ENCODE measurements around the gene SORCS1.

The SORCS1 gene

GRCh38 chr10:106959521-106959920, 205.0 kb downstream of the SORCS1 start:
- Histone ChIP-seq H4K20me1 (ENCODE audit: insufficient read depth, low read length) (no peaks in the 10 kb centered on the region), H3K9me2 (replicated peaks; ENCODE audit: insufficient read depth, low read length) (no peaks in the 10 kb centered on the region), H3K4me2 (ENCODE audit: low read depth, low read length) (peak overlapping the region; percentile 79), H3K9me3 (replicated peaks; ENCODE audit: insufficient read depth, low read length) (no peaks in the 10 kb centered on the region), H3K36me3 (replicated peaks; ENCODE audit: insufficient read depth, low read length) (no peaks in the 10 kb centered on the region), H3K27ac (ENCODE audit: low read length) (no peak overlapping the region), H3K4me3 (ENCODE audit: low read length) (peak overlapping the region; percentile 45), H3F3A (ENCODE audit: insufficient read depth, low read length) (no peaks in the 10 kb centered on the region), H3K79me2 (ENCODE audit: low read length) (no peaks in the 10 kb centered on the region), H3K9ac (ENCODE audit: low read length) (peak overlapping the region; percentile 50; the same call in 1 of the 2 replicates), H3K27me3 (replicated peaks; ENCODE audit: insufficient read depth, low read length) (no peaks in the 10 kb centered on the region), H2AFZ (ENCODE audit: low read length) (peak overlapping the region; percentile 85), H3K4me1 (ENCODE audit: low read length) (no peaks in the 10 kb centered on the region)
- no peak for TF ChIP-seq CTCF (IDR thresholded peaks at IDR 0.05; ENCODE audit: low read length)
- no peak for TF ChIP-seq EZH2 (optimal IDR thresholded peaks at IDR 0.05; ENCODE audit: low read depth, low read length)
- no peak for TF ChIP-seq EZH2phosphoT487 (IDR thresholded peaks at IDR 0.05; ENCODE audit: low read length)
- DNase-seq, result peak; percentile 52

GRCh38 chr10:106958589-106959361, 205.7 kb downstream of the SORCS1 start:
- Histone ChIP-seq H3F3A (ENCODE audit: insufficient read depth, low read length) (no peaks in the 10 kb centered on the region), H3K9me3 (replicated peaks; ENCODE audit: insufficient read depth, low read length) (no peaks in the 10 kb centered on the region), H3K9ac (ENCODE audit: low read length) (peak overlapping the region; percentile 50; the same call in 1 of the 2 replicates), H3K27ac (ENCODE audit: low read length) (no peak overlapping the region), H3K27me3 (replicated peaks; ENCODE audit: insufficient read depth, low read length) (no peaks in the 10 kb centered on the region), H2AFZ (ENCODE audit: low read length) (peak overlapping the region; percentile 85), H3K79me2 (ENCODE audit: low read length) (no peaks in the 10 kb centered on the region), H3K4me1 (ENCODE audit: low read length) (no peaks in the 10 kb centered on the region), H3K9me2 (replicated peaks; ENCODE audit: insufficient read depth, low read length) (no peaks in the 10 kb centered on the region), H3K36me3 (replicated peaks; ENCODE audit: insufficient read depth, low read length) (no peaks in the 10 kb centered on the region), H3K4me3 (ENCODE audit: low read length) (peak overlapping the region; percentile 45), H3K4me2 (ENCODE audit: low read depth, low read length) (peak overlapping the region; percentile 79), H4K20me1 (ENCODE audit: insufficient read depth, low read length) (no peaks in the 10 kb centered on the region)
- DNase-seq, result no peak
- no peak for TF ChIP-seq EZH2phosphoT487 (IDR thresholded peaks at IDR 0.05; ENCODE audit: low read length)
- TF ChIP-seq EZH2 (optimal IDR thresholded peaks at IDR 0.05; ENCODE audit: low read depth, low read length), result no peak
- TF ChIP-seq CTCF (IDR thresholded peaks at IDR 0.05; ENCODE audit: low read length), result no peak

GRCh38 chr10:106957823-106958588, 206.5 kb downstream of the SORCS1 start:
- Histone ChIP-seq H3K27me3 (replicated peaks; ENCODE audit: insufficient read depth, low read length) (no peaks in the 10 kb centered on the region), H3K4me2 (ENCODE audit: low read depth, low read length) (no peak overlapping the region), H3K9me3 (replicated peaks; ENCODE audit: insufficient read depth, low read length) (no peaks in the 10 kb centered on the region), H4K20me1 (ENCODE audit: insufficient read depth, low read length) (no peaks in the 10 kb centered on the region), H3K4me1 (ENCODE audit: low read length) (no peaks in the 10 kb centered on the region), H3K9me2 (replicated peaks; ENCODE audit: insufficient read depth, low read length) (no peaks in the 10 kb centered on the region), H3K36me3 (replicated peaks; ENCODE audit: insufficient read depth, low read length) (no peaks in the 10 kb centered on the region), H3F3A (ENCODE audit: insufficient read depth, low read length) (no peaks in the 10 kb centered on the region), H3K79me2 (ENCODE audit: low read length) (no peaks in the 10 kb centered on the region), H2AFZ (ENCODE audit: low read length) (no peak overlapping the region), H3K9ac (ENCODE audit: low read length) (no peak overlapping the region), H3K4me3 (ENCODE audit: low read length) (no peak overlapping the region), H3K27ac (ENCODE audit: low read length) (no peak overlapping the region)
- TF ChIP-seq CTCF (IDR thresholded peaks at IDR 0.05; ENCODE audit: low read length) (no peak), EZH2 (optimal IDR thresholded peaks at IDR 0.05; ENCODE audit: low read depth, low read length) (no peak), EZH2phosphoT487 (IDR thresholded peaks at IDR 0.05; ENCODE audit: low read length) (no peak)
- no peak for DNase-seq
